ENCODE measurements around the gene TNNI3K.

The TNNI3K gene

DNA sequence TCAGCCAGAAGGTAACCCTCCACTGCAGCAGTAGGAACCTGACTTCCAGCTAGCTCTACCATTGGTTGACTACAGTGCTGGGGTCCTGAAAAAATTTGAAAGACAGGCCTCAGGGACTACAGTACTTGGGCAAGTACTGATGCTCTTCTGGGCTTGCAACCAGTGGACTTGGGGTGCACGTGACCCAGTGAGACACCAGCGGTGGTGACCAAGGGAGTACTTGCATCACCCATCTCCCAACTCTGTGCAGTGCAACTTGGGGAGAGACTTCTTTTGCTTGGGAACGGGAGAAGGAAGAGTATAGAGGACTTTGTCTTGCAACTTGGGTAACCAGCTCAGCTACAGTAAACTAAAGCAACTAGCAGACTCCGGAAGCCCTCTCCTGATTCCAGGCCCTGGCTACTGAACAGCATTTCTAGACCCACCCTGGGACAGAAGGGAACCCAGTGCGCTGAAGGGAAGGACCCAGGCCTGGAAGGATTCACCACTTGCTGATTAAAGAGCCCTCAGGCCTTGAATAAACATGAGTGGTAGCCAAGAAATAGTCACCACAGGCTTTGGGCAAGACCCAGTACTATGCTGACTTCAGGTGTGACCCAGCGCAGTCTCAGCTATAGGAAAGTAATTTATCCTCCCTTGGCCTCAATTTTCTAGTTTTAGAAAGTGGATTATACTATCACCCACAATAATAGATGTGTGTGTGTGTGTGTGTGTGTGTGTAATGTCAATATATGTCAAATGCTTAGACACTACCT is 45.6 kb downstream of the TNNI3K start:
- in situ Hi-C loops (cut with HindIII; ENCODE audit: low sequenced_read_pairs), result no loop called here

DNA sequence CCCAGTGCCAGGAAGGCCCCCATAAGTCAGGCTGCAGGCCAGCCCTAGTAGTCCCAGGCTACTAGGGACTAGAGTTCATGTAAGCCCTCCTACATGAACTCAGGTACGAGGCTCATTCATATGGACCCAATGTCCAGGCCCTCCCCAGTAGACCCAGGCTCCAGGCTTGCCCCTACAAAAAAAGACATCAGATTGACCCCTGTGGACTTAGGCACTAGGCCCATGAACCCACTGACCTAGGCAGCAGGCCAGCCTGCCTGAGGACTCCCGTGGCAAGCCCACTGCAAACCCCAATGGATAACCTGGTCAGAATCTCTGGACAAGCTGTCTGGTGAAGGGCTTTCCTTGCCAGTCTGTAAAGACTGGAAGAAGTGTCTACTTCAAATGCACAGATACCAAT is 51.2 kb downstream of the TNNI3K start:
- in situ Hi-C loops (cut with HindIII; ENCODE audit: low sequenced_read_pairs), result no loop called here

DNA sequence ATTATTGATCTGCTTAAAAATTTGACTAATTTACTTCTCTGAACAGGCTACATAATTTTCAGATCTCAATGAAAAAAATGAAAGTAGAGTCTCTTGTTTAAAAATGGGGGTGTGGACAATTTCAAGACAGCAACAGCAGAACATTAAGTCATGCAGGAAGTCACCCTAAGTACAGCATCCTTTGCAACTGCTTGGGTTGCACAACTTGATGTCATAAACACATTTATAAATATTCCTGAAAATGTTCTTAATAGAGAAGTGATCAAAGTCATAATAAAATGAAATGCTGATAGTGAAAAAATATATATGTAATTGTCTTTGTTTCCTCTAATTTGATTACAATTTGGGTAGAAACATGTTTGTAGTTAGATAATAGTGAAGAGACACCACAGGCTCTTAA is 79.3 kb downstream of the TNNI3K start:
- in situ Hi-C loops (cut with HindIII; ENCODE audit: low sequenced_read_pairs), result no loop called here

DNA sequence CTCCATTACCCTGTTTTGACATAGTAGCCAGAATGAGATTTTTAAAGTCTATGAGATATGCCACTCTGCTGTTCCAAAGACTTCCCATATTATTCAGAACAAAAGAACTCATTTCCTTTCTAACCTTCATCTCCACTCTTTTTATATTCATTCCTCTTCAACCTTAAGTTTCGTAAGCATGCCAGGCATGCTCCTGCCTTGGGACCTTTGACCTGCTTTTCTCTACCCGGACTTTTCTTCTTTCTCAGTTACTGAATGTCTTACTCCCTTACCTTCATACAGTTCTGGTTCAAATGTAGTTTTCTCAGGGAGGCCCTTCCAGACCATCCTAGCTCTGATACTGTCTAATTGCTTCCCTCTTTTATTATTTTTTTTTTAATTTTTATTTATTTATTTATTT is 81.1 kb downstream of the TNNI3K start:
- in situ Hi-C loops (cut with HindIII; ENCODE audit: low sequenced_read_pairs), result no loop called here

DNA sequence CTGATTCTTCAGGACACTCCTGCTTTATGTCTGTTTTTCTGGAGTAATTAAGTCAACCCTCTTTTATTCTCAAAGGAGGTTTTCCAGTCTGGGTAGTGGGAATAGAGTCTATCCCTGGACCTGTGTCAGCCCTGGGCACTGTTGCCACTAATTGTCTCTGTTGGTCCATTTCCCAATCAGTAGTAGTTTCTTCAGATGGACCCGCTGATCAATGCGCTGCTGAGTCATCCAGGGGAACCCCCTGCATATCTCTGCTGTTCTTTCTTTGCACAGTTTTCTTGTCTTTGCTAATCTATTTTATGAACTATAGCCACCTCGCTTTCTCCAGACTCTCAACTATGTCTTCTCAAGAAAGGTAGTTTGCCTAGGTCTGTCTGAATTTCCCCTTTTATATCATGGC is 82.5 kb downstream of the TNNI3K start:
- in situ Hi-C loops (cut with HindIII; ENCODE audit: low sequenced_read_pairs), result no loop called here

DNA sequence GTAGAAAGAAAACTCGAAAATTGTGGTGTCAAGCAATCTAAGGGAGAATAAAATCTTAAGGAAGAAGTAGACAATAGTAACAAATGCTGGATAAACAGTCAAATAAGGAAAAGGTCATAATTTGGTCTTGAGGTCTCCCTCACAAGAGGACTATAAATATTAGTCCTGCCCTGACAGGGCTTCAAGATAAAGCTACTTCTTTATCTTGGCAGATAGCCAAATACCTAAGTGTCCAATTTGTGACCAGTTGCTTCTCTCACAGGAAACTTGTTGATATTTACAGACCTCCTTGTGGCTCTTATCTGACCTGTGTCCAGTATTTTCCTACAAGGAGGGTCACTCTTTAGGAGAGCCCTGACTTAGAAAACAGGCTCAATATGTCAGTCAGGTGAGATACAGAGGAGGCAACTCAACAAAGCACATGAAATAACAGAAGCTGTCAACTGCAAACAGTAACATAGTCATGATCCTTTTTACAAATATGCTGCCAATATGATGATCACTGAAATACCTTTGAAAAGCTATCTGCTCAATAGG is 88.8 kb downstream of the TNNI3K start:
- in situ Hi-C loops (cut with HindIII; ENCODE audit: low sequenced_read_pairs), result no loop called here

DNA sequence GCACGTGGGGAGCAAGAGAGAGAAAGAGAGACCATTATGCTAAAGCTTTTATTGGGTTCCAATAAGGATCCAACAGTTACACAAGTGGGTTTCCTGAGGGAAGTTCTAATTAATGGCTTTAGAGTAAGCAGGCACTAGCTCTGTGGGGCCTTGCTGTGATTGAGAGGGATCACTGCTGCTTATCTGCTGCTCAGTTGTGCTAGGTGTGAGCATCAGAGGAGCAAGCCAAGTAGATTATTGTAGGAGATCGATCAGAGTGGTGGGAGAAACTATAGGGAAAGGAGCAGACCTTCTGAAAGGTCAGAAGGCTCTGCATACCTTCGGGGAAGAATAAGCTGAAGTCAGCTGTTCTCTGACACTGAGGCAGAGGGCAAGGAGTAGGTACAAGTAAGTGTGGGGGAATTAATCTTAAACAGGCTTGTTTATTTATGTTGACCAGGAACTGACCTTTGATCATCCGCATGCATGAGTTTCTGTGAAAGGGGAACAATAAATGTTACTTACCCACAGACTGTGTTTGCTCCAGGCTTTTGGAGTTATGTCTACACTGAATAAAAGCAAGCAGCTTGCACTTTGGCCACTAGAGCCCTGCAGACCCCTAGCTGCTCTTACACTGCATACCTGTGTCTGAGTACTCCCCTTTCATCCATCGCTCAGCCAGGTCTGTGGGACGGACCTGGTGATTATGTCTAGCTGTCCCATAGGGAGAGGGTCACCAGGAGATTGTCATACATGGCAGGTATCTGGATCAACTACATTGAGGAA is 89.7 kb downstream of the TNNI3K start:
- in situ Hi-C loops (cut with HindIII; ENCODE audit: low sequenced_read_pairs), result no loop called here

DNA sequence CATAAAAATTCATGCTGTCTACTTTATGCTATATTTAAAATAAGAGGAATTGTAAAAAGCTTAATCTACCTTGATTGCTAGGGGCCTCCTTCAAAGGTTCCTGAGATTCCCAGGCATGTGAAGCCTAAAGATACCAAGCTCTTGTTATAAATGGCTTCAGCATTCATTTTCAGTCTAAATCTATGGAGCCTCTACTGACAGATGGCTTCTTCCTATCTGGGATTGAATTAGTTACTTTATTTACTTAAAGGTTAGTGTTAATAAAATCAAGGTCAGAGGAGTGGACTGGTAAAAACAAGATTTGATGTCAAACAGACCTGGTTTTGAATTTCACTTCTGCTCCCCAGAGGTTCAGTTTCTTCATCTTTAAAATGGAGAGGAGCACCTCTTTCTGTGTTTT is 93.7 kb downstream of the TNNI3K start:
- in situ Hi-C loops (cut with HindIII; ENCODE audit: low sequenced_read_pairs), result no loop called here

DNA sequence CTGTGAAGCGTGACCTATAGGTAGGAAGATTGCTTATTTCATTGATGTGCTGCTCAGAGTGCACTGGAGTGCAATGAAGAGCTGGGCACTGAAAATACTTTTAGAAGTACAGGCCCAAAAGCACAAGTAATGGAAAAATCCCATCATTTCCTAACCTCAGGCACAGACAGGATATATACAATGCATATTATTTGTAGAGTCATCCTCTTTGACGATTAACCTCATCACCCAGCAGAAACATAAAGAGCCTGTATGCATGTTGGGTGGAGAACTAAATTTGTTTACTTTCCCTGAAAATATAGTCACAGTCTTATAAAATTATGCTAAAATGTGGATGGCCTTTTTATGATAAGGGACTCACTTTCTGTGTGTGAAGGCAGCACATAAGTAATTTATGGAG is 98.1 kb downstream of the TNNI3K start:
- in situ Hi-C loops (cut with HindIII; ENCODE audit: low sequenced_read_pairs), result no loop called here

DNA sequence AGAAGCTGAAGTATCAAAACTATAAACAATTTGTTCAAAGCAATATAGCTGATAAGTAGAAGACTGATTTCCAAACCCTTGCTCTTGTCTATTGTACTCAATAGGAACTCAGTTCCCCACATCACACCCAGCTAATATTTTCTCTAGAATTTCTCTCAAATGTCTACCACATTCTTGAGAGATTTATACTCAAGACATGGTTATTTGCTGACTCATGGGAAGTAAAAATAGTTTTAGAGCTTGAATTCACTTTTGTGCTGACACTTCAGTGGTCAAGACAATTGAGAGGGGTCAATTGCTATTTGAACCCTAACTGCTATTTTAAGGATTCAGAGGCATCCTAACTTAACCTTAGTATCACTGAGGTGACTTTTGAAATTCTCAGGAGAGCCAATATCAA is 99.0 kb downstream of the TNNI3K start:
- in situ Hi-C loops (cut with HindIII; ENCODE audit: low sequenced_read_pairs), result no loop called here

DNA sequence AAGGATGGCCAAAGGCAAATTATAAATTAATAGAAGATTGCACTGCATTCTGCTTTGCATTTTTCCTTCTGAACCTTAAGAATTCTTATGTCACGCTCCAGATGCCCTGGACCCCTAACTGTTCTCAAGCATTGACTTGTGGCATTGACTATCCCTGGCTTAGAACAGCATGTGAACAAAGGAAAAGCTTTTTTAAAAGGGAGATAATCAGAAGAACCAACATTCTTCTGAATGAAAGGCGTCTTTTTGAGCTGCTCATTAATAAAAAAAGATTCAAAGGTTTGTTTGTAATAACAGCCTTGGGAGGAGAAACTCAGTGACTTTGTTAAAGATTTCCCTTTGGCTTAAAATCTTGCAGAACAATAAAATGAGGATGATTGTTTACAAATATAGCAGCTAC is 105.5 kb downstream of the TNNI3K start:
- in situ Hi-C loops (cut with HindIII; ENCODE audit: low sequenced_read_pairs), result no loop called here

DNA sequence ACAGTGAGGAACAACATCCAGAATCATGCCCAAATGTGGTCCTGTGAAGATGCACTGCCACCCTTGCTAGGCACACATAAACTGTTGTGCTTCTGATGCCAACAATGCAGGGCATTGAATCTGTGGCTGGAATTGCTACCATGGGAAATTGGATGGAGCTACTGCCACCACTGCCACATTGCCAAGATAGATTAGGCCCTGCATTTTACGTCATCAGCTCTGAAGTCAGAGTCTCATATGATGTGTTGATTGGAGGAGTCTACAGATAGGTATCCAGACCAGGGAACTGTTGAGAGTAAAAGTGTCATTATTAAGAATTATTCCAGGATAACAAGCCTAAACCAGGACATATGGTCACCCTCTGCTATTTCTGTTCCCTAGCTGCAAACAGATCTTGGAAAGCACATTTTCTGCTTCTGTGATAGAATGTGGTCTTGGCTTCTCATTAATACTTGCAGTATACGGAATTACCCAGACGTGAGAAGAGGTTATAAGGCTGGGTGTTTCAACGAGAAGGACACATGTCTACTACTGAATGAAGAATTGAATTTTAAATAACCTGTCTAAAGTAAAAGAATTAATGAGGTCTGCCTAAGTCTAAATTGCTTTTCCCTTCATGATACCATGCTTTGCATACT is 106.6 kb downstream of the TNNI3K start:
- in situ Hi-C loops (cut with HindIII; ENCODE audit: low sequenced_read_pairs), result no loop called here

DNA sequence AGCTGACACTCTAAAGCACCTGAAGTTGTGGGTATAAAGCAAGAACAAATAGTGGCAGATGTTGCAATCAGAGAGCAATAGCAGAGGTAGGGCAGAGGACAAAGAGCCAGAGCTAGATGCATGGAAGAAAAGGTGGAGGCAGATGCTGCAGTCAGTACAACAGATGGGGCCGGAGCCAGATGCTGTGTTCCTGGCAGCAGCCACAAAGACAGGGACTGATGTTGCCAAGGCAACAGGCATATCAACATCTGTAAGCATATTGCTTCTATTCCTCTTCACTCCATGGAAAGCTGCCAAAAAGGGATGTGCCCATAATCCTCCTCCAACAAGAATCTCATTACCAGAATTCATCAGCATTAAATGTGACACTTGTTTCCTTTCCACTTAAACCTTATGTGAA is 108.0 kb downstream of the TNNI3K start:
- in situ Hi-C loops (cut with HindIII; ENCODE audit: low sequenced_read_pairs), result no loop called here

DNA sequence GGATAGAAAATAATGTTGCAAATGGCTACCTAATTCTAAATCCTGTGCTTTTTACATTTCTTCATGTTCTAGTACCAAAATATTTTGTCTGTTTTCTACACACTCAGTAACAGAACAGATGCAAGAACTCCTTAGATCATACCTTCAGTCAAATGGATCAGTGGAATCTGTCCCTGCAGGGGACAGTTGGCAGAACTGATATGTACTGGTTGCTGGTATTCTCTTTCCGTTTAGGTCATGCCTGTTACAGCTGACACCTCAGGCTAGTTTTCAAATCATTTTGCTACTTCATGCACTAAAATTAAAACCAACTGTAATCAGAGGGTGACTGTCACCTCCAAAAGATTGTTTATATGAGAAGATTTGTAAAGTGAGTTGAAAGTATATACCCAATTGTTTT is 109.2 kb downstream of the TNNI3K start:
- in situ Hi-C loops (cut with HindIII; ENCODE audit: low sequenced_read_pairs), result no loop called here

DNA sequence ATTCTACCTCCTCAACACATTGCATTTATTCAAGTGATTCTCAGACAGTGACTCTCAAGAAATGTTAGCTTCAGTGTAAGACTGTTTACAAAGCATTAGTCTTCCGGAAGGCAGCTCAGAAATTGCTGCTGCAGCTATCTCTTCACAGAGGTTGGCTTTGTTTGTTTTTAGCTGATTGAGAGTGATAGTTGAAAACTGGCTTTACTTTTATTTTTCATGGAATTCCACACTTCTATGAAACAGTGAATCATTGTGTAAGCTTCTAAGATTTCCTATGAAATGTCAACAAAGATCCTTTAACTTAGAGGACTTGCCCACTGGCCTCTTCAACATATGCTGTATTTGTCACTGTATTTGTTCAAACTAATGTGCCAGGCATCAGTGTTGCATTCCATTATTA is 121.3 kb downstream of the TNNI3K start:
- in situ Hi-C loops (cut with HindIII; ENCODE audit: low sequenced_read_pairs), result no loop called here

DNA sequence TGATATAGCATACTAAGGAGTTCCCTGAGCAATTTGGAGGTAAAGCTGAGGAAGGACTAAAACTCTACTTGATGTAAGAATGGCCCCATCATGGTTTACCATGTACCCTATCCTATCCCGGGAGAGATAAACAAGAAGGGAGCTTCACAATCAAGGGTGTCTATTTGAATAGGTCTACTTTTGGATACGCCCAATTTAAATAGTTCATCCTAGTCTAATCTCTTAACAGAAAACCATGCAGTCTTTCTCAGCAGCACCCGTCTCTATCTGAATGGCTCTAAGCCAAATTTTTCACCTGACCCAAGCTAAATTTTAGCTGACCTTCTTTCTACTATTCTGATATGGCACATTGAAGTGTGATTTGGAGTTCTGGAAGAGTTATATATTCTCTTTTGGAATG is 122.0 kb downstream of the TNNI3K start:
- in situ Hi-C loops (cut with HindIII; ENCODE audit: low sequenced_read_pairs), result no loop called here

DNA sequence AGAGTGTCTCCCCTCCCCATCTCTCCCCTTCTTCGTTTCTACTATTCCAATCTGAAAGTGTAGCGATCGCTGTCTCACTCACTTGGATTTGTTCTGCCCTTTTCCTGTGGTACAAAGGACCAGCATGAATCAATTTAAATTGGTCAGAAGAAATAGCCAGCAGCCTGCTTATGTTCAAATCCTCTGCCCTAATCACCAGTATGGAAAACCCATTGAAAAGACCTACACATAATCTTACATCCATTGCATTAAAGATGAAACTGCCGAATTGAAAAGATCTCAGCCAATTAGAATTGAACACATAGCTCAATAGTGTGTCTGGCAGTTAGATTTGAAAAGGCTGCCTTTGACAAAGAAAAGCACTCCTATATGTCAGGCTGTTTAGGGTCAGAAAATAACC is 122.6 kb downstream of the TNNI3K start:
- in situ Hi-C loops (cut with HindIII; ENCODE audit: low sequenced_read_pairs), result no loop called here

DNA sequence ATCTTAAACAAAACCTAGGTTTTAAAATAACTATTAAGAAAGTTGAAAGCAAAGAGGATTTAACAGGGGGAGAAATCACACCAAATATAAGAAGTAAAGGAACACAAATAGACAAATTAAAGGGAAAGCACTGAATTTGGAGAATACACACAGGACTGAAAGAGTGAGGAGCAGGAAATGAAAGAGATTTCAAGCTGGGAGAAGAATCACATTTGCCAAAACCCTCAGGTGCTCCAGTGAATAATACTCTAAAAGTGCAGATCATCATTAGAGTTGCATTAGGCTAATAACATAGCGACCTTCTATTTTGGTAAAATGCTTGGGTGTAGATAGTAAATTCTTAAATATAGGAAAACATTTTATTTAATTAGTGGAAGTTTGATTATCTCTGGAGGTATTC is 127.5 kb downstream of the TNNI3K start:
- in situ Hi-C loops (cut with HindIII; ENCODE audit: low sequenced_read_pairs), result no loop called here

DNA sequence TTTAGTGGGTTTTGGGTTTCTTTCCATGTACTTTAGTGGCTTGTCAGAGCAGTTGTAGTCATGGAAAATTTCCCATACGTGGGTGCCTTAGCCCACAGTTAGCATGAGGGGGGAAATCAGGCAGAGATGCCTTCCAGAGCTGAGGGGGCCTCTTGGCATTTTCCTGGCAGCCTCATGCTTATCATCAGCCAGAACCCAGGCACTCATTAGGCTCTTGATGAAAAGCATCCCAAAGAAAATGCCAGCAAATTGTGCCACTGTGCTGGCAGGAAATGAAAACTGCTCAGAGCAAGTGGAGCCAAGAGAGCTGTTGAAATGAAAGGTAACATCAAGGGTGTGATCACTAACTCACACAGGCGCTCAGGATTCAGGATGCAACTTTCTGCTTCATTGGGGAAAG is 128.0 kb downstream of the TNNI3K start:
- in situ Hi-C loops (cut with HindIII; ENCODE audit: low sequenced_read_pairs), result no loop called here

DNA sequence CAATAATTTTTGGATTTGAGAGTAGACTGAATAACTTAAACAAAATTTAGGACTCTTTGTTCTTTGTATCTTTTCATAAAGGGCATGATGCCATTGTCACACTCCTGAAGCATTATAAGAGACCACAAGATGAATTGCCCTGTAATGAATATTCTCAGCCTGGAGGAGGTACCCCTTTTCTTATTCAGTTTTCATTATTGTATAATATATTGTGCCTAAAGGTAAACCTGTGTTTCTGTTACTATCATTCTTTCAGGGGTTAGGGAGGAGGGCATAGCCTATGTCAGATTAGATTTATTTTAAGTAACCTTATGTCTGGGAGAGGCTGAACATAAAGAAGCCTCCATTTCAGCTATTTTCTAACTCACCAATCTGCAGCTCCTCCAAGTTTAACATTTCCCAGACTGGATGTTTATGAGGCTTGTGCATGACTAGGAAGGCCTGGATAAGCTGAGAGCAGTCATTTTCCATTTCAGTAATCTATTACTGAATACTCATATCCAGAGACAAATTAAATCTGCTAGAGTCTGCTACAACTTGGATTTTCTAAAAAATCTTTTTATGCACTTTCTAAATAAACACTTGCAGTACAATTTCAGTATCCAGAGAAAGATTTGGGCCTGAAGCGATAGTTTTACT is 132.1 kb downstream of the TNNI3K start:
- in situ Hi-C loops (cut with HindIII; ENCODE audit: low sequenced_read_pairs), result no loop called here

DNA sequence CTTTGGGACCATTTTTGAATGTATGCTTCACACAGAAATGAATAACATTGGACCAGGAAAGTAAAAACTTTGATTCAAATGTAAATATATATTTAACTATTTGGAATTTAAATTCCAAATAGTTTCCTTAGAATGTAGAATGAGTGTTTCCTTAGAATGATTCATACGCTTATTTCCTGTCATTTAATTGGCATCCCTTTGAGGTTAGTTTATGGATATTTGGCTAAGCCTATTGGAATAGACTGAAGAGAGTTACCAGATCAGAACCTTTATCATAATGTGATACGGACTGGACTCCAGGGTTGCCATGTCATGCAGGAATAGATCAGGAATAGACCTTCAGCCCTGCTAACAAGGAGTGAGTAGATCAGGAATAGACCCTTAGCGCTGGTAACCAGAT is 133.1 kb downstream of the TNNI3K start:
- in situ Hi-C loops (cut with HindIII; ENCODE audit: low sequenced_read_pairs), result no loop called here

All from endothelial cell of hepatic sinusoid (primary cell).